ENCODE results near the gene EFNA1.

Gene EFNA1

DNA sequence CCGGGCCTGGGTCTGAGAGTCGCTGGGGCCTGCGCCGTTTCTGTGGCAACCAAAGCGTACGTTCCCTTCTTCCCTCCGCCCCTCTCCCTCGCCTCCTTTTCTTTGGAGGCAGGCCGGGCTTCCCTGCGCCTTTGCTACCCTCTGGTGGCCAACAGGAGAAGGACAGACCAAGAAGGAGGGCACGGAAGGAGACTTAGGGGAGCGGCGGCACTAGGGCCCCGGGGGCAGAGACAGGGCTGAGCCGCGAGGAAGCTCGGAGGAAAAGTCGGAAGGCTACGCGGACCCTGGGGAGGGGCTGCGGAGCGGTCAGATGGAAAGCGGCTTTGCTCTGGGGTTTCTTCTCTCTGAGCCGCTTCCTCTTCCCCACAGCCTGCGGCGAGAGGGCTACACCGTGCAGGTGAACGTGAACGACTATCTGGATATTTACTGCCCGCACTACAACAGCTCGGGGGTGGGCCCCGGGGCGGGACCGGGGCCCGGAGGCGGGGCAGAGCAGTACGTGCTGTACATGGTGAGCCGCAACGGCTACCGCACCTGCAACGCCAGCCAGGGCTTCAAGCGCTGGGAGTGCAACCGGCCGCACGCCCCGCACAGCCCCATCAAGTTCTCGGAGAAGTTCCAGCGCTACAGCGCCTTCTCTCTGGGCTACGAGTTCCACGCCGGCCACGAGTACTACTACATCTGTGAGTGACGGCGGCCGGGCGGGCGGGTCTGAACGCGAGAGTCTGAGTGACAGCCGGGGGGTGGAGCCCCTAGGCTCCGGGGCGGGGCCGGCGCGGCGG lies 42.8 kb upstream of the EFNA1 start (continued):
- TF ChIP-seq BCL11A (tag by site-specific recombination; IDR thresholded peaks at IDR 0.05; ENCODE audit: low read depth) (no peak), ZNF571 (tag by site-specific recombination; IDR thresholded peaks at IDR 0.05) (no peak), ZNF311 (tag by site-specific recombination; IDR thresholded peaks at IDR 0.05; ENCODE audit: borderline replicate concordance) (no peak), KLF17 (tag by site-specific recombination; IDR thresholded peaks at IDR 0.05) (peak; percentile 81), OSR2 (tag by site-specific recombination; IDR thresholded peaks at IDR 0.05) (peak; percentile 18; the same call in 1 of the 2 replicates), ZBTB48 (tag by site-specific recombination; IDR thresholded peaks at IDR 0.05) (peak; percentile 90), ZSCAN30 (tag by site-specific recombination; IDR thresholded peaks at IDR 0.05) (peak; percentile 94), ZNF610 (tag by site-specific recombination; IDR thresholded peaks at IDR 0.05; ENCODE audit: borderline replicate concordance) (peak; percentile 90), ZNF670 (tag by site-specific recombination; IDR thresholded peaks at IDR 0.05; ENCODE audit: low read depth) (no peak), ZNF514 (tag by site-specific recombination; IDR thresholded peaks at IDR 0.05) (no peak), ZNF223 (tag by site-specific recombination; IDR thresholded peaks at IDR 0.05) (no peak), ZNF600 (tag by site-specific recombination; IDR thresholded peaks at IDR 0.05) (peak; percentile 96), SP2 (tag by site-specific recombination; IDR thresholded peaks at IDR 0.05) (peak; percentile 81), PATZ1 (tag by site-specific recombination; IDR thresholded peaks at IDR 0.05) (peak; percentile 92), ZNF366 (tag by site-specific recombination; conservative IDR thresholded peaks at IDR 0.05) (peak; percentile 98), KLF7 (tag by site-specific recombination; IDR thresholded peaks at IDR 0.05; ENCODE audit: borderline replicate concordance) (peak; percentile 78; the same call in 1 of the 2 replicates), ZSCAN23 (tag by site-specific recombination; IDR thresholded peaks at IDR 0.05) (0 out of 2 replicates have a peak, but pooled peaks have one; percentile 18), ZFP3 (tag by site-specific recombination; IDR thresholded peaks at IDR 0.05; ENCODE audit: low read depth) (no peak), PRDM10 (tag by site-specific recombination; IDR thresholded peaks at IDR 0.05) (peak; percentile 80), ZBTB1 (tag by site-specific recombination; IDR thresholded peaks at IDR 0.05) (no peak; the same call in 1 of the 2 replicates), ZNF677 (tag by site-specific recombination; IDR thresholded peaks at IDR 0.05) (no peak)
- TF ChIP-seq, protein P1, sequence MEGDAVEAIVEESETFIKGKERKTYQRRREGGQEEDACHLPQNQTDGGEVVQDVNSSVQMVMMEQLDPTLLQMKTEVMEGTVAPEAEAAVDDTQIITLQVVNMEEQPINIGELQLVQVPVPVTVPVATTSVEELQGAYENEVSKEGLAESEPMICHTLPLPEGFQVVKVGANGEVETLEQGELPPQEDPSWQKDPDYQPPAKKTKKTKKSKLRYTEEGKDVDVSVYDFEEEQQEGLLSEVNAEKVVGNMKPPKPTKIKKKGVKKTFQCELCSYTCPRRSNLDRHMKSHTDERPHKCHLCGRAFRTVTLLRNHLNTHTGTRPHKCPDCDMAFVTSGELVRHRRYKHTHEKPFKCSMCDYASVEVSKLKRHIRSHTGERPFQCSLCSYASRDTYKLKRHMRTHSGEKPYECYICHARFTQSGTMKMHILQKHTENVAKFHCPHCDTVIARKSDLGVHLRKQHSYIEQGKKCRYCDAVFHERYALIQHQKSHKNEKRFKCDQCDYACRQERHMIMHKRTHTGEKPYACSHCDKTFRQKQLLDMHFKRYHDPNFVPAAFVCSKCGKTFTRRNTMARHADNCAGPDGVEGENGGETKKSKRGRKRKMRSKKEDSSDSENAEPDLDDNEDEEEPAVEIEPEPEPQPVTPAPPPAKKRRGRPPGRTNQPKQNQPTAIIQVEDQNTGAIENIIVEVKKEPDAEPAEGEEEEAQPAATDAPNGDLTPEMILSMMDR (tag by site-specific recombination; IDR thresholded peaks at IDR 0.05), result peak; percentile 97
- TF ChIP-seq, protein P2, sequence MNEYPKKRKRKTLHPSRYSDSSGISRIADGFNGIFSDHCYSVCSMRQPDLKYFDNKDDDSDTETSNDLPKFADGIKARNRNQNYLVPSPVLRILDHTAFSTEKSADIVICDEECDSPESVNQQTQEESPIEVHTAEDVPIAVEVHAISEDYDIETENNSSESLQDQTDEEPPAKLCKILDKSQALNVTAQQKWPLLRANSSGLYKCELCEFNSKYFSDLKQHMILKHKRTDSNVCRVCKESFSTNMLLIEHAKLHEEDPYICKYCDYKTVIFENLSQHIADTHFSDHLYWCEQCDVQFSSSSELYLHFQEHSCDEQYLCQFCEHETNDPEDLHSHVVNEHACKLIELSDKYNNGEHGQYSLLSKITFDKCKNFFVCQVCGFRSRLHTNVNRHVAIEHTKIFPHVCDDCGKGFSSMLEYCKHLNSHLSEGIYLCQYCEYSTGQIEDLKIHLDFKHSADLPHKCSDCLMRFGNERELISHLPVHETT (tag by site-specific recombination; IDR thresholded peaks at IDR 0.05), result peak; percentile 78
- TF ChIP-seq, protein P3, sequence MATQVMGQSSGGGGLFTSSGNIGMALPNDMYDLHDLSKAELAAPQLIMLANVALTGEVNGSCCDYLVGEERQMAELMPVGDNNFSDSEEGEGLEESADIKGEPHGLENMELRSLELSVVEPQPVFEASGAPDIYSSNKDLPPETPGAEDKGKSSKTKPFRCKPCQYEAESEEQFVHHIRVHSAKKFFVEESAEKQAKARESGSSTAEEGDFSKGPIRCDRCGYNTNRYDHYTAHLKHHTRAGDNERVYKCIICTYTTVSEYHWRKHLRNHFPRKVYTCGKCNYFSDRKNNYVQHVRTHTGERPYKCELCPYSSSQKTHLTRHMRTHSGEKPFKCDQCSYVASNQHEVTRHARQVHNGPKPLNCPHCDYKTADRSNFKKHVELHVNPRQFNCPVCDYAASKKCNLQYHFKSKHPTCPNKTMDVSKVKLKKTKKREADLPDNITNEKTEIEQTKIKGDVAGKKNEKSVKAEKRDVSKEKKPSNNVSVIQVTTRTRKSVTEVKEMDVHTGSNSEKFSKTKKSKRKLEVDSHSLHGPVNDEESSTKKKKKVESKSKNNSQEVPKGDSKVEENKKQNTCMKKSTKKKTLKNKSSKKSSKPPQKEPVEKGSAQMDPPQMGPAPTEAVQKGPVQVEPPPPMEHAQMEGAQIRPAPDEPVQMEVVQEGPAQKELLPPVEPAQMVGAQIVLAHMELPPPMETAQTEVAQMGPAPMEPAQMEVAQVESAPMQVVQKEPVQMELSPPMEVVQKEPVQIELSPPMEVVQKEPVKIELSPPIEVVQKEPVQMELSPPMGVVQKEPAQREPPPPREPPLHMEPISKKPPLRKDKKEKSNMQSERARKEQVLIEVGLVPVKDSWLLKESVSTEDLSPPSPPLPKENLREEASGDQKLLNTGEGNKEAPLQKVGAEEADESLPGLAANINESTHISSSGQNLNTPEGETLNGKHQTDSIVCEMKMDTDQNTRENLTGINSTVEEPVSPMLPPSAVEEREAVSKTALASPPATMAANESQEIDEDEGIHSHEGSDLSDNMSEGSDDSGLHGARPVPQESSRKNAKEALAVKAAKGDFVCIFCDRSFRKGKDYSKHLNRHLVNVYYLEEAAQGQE (tag by site-specific recombination; IDR thresholded peaks at IDR 0.05), result peak; percentile 35

All from HEK293 (cell line).